Right atrium auricular region (tissue), 2 donors: ENCODE measurements around the gene LHB. TPM values are rescaled to one million over a fixed set of nuclear protein-coding genes. Genes with fewer than 3 reads are reported as not detected.

Experiments used
- DNase-seq: peaks from one replicate; pipeline ENCODE4 v3.0.0-alpha.2; 2019; ENCODE audit warnings: low spot score
- H3K27ac ChIP-seq, 2 donors: fragments of 200-600 bp; sonication (generic); 1 replicate in 1 of 2; 2 replicates in 1 of 2; pipeline ENCODE4 v1.5.1; 2016 to 2019
- H3K27me3 ChIP-seq, 2 donors: fragments of 200-600 bp; sonication (generic); one replicate each; pipeline versions ENCODE4 v1.5.1 to v1.6.0; 2017 to 2019
- H3K36me3 ChIP-seq: fragments of 200-600 bp; sonication (generic); one replicate; pipeline ENCODE4 v1.5.1; 2016
- H3K4me1 ChIP-seq, 2 donors: fragments of 200-600 bp; sonication (generic); one replicate each; pipeline versions ENCODE4 v1.5.1 to v1.6.0; 2017 to 2019
- H3K4me3 ChIP-seq, 2 donors: fragments of 200-600 bp; sonication (generic); 1 replicate in 1 of 2; 2 replicates in 1 of 2; pipeline ENCODE4 v1.5.1; 2017 to 2019; ENCODE audit warnings: mild to moderate bottlenecking in 1 of 2, moderate library complexity in 1 of 2
- H3K9me3 ChIP-seq, 2 donors: fragments of 200-600 bp; sonication (generic); one replicate each; pipeline ENCODE4 v1.5.1; 2019
- CTCF ChIP-seq, 2 donors: fragments of 200-600 bp; sonication (generic); IDR thresholded peaks; one replicate each; pipeline ENCODE4 v1.5.1; 2019; ENCODE audit warnings: antibody characterized with exemption in 2 of 2
- total RNA-seq, 2 donors: library from RNA; depleted of rRNA; stranded (reverse); fragments of >200 nt; gene quantifications; one replicate each; pipeline ENCODE4 v1.1.0, GENCODE V29; 2016

The LHB gene
- total RNA-seq, 2 donors from 2014 or later: not detected

- Histone ChIP-seq H3K4me3 (no peak overlapping the region), H3K27me3 (no peaks in the 10 kb centered on the region), H3K36me3 (peaks cover 38% of the 10 kb centered on the region), H3K4me1 (peaks cover 0 to 37% of the 10 kb centered on the region in 2 donors), H3K9me3 (no peaks in the 10 kb centered on the region), H3K27ac (peak overlapping the region; percentile 91 to 95)
- DNase-seq: no peak
- TF ChIP-seq CTCF (IDR thresholded peaks at IDR 0.05): no peak
These were observed 27.1 kb downstream of the LHB start for GRCh38 chr19:48989701-48990291.

GRCh38 chr19:48988860-48989259 lies 28.0 kb downstream of the LHB start:
- no peaks in the 10 kb centered on the region for H3K9me3 ChIP-seq
- no peak for DNase-seq
- no peak for TF ChIP-seq CTCF (IDR thresholded peaks at IDR 0.05)
- H3K4me1 ChIP-seq: peaks cover 0 to 28% of the 10 kb centered on the region in 2 donors
- H3K27me3 ChIP-seq: no peaks in the 10 kb centered on the region
- H3K4me3 ChIP-seq: no peak overlapping the region
- H3K36me3 ChIP-seq: peaks cover 47% of the 10 kb centered on the region
- H3K27ac ChIP-seq: no peak overlapping the region

GRCh38 chr19:48988286-48988685 lies 28.6 kb downstream of the LHB start:
- DNase-seq: no peak
- no peak for TF ChIP-seq CTCF (IDR thresholded peaks at IDR 0.05)
- H3K4me1 ChIP-seq: peaks cover 0 to 28% of the 10 kb centered on the region in 2 donors
- H3K27me3 ChIP-seq: no peaks in the 10 kb centered on the region
- no peak overlapping the region for H3K4me3 ChIP-seq
- H3K27ac ChIP-seq: no peak overlapping the region
- H3K36me3 ChIP-seq: peaks cover 52% of the 10 kb centered on the region
- no peaks in the 10 kb centered on the region for H3K9me3 ChIP-seq

- Histone ChIP-seq H3K4me3 (no peak overlapping the region), H3K36me3 (peaks cover 60% of the 10 kb centered on the region), H3K27ac (no peak overlapping the region), H3K4me1 (peaks cover 0 to 28% of the 10 kb centered on the region in 2 donors), H3K27me3 (no peaks in the 10 kb centered on the region), H3K9me3 (no peaks in the 10 kb centered on the region)
- no peak for DNase-seq
- no peak for TF ChIP-seq CTCF (IDR thresholded peaks at IDR 0.05)
These were observed 29.6 kb downstream of the LHB start for GRCh38 chr19:48987323-48987722.

- Histone ChIP-seq H3K4me3 (no peak overlapping the region), H3K27ac (no peak overlapping the region), H3K36me3 (peaks cover 70% of the 10 kb centered on the region), H3K27me3 (no peaks in the 10 kb centered on the region), H3K4me1 (peaks cover 0 to 18% of the 10 kb centered on the region in 2 donors), H3K9me3 (no peaks in the 10 kb centered on the region)
- DNase-seq: no peak
- no peak for TF ChIP-seq CTCF (IDR thresholded peaks at IDR 0.05)
These were observed 30.7 kb downstream of the LHB start for GRCh38 chr19:48986211-48986610.

GRCh38 chr19:48985711-48986110 lies 31.2 kb downstream of the LHB start:
- peaks cover 75% of the 10 kb centered on the region for H3K36me3 ChIP-seq
- no peak overlapping the region for H3K27ac ChIP-seq

More at GRCh38 chr19:48985711-48986110, 31.2 kb downstream of the LHB start:
- TF ChIP-seq CTCF (IDR thresholded peaks at IDR 0.05): no peak
- no peaks in the 10 kb centered on the region for H3K9me3 ChIP-seq
- H3K27me3 ChIP-seq: no peaks in the 10 kb centered on the region
- peaks cover 0 to 13% of the 10 kb centered on the region in 2 donors for H3K4me1 ChIP-seq
- H3K4me3 ChIP-seq: no peak overlapping the region
- no peak for DNase-seq
